CD4-positive, alpha-beta T cell treated with Interleukin-17A for 4 hours (primary cell): ENCODE results near the gene CLCN4.

Experiments used
- DNase-seq: peaks from one replicate; pipeline ENCODE4 v3.0.0-alpha.2; 2020; ENCODE audit warnings: mixed read lengths

Gene CLCN4

GRCh38 chrX:10199212-10199611, 42.4 kb downstream of the CLCN4 start:
- DNase-seq, result no peak

- no peak for DNase-seq
Observed at GRCh38 chrX:10203617-10204016, 46.8 kb downstream of the CLCN4 start.

DNA sequence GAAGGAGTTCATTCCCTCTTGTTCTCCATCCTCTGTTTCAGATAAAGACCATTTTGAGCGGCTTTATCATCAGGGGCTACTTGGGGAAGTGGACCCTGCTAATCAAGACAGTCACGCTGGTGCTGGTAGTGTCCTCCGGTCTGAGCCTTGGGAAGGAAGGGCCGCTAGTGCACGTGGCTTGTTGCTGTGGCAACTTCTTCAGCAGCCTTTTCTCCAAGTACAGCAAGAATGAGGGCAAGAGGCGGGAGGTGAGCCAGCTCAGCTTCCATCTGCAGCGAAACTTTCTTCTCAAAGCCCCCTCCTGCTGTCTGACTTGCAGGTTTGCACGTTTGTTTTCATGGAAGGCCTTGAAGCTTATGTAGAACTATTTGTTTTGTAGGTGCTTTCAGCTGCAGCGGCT, 49.5 kb downstream of the CLCN4 start:
- DNase-seq, result no peak

GRCh38 chrX:10208281-10208856, 51.6 kb downstream of the CLCN4 start:
- DNase-seq, result no peak

GRCh38 chrX:10208953-10209352, 52.2 kb downstream of the CLCN4 start:
- DNase-seq, result no peak

- no peak for DNase-seq
Observed at GRCh38 chrX:10212395-10212794, 55.6 kb downstream of the CLCN4 start.

DNA sequence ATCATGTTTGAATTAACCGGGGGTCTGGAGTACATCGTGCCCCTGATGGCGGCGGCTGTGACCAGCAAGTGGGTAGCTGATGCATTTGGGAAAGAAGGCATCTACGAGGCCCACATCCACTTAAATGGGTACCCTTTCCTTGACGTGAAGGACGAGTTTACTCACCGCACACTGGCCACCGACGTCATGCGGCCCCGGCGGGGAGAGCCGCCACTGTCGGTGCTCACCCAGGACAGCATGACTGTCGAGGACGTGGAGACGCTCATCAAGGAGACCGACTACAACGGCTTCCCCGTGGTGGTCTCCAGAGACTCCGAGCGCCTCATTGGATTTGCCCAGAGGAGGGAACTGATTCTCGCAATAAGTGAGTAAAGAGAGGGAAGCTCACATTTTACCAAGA, 56.9 kb downstream of the CLCN4 start:
- no peak for DNase-seq

GRCh38 chrX:10216208-10216607, 59.4 kb downstream of the CLCN4 start:
- DNase-seq, result no peak

- DNase-seq, result no peak
Observed at GRCh38 chrX:10217198-10217597, 60.4 kb downstream of the CLCN4 start.

- DNase-seq, result no peak
Observed at GRCh38 chrX:10221651-10222050, 64.9 kb downstream of the CLCN4 start.

DNA sequence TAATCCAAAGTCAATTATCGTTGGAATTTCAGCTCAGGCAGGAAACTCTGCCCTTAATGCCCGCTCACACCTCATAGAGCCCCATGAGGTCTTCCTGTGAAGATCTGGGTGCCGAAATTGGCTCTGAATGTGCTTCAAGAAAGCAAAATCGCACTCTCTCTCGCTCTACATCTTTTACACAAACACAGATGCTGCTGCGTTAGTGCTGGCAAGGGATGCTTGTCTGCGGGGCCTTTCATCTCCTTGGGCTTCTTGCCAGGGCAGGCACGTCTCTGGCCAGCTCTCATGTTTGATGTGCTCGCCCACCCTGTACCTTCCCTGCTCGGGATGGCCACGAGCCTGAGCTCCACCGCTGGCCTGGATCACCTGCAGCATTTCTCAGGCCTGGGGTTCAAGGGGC, 66.5 kb downstream of the CLCN4 start:
- no peak for DNase-seq

DNA sequence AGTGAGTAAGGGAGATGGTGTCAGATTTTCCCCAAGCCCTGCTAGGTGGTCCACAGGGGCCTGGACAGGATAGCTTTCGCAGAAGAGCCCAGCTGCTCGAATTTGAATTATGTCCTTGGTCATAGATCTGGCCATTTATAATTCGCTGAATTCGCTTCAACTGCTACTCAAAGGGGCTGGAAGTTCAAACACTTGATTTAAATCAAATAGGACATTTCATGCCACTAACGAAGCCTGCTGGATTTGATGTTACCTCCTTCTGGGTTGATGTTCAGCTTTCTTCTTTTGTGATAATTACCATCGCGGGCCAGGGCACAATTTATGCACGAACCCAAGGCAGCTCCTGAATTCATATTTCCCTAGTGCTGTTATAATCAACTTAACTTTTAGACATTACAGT, 67.0 kb downstream of the CLCN4 start:
- DNase-seq, result no peak

DNA sequence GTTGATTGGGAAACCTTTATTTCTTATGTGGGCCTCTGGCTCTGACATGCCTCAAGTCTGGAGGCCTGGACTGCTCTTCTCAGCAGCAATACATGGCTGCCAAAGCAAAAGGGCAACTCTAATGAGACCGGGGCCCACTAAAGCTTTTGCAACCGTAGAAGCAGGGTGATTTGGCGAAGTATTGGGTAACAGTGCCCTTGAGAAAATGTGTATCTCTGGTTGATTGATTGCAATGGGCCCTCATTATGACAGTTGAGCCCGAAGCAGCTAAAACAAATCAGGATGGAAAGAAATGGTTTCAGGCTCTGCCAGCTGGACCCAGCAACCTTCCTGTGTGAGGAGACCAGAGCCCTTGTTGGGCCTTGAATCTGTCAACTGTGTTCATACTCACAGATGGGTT, 73.4 kb downstream of the CLCN4 start:
- DNase-seq, result no peak

DNA sequence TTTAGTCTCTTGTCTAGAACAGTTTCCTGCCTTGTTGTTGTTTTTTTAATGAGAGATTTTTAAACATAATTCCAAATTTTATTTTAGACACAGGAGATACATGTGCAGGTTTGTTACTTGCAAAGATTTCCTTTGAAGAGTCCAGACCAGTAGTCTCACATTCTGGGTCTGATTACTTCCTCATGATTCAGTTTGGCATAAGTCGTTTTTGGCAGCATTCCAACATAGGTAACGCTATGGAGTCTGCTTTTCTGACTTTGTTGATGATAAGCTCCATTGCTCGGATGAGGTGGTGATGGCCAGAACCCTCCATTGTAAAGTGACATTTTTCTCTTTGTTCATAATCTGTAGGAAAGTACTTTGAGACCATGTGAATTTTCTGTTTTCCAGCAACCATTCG, 74.7 kb downstream of the CLCN4 start:
- no peak for DNase-seq

- DNase-seq, result no peak
Observed at GRCh38 chrX:10233173-10233572, 76.4 kb downstream of the CLCN4 start.

DNA sequence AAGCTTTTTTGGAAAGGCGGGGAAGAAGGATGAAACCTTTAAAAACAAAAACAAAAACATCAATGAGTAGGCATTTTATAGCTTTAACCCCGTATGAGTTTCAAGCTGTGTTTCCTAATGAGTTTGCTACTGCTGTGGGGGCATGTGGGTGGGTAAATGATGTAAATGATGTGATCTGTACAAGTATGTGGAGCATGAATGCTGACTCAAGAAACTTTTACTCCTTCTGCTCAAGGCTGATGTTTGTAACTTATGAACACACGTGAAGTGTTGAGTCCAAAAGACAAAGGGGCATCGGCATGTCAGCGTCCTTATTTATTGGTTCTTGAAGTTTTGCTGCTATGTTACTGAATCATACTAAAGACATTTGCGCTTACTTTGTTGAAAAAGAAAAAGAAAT, 76.9 kb downstream of the CLCN4 start:
- DNase-seq, result no peak

DNA sequence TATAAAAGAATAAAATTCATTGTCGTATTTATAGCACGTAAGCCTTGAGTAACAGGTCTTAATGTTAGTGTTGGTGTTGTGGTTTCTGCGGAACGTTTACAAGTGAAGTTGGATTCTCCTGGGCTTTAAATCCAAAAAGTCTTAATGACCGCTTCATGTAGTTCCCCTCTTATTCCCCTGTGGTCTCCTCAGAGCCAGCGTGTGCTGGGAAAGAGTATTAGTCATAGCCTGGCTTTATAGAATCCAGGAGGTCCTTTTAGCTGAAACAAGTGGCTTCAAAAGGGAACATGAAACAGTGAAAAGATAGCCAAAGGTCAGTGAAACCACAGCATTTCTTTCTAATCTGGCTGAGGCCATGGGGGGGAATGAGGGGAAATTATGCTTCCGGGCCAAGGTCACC, 79.1 kb downstream of the CLCN4 start:
- DNase-seq, result no peak

GRCh38 chrX:10237241-10237640, 80.5 kb downstream of the CLCN4 start:
- no peak for DNase-seq

DNA sequence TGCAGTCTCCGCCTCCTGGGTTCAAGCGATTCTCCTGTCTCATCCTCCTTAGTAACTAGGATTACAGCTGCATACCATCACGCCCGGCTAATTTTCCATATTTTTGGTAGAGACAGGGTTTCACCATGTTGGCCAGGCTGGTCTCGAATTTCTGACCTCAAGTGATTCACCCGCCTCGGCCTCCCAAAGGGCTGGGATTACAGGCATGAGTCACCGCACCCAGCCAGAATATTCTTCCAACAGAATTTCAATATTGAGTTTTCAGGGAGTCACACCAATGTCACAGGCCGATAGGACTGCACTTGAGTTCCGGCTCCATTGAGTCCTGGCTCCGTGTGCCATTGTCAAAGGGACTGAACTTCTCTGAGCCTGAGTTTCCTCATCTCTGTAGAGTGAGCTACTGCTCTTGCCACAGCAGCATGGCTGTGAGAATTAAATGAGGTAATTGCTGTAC, 82.9 kb downstream of the CLCN4 start:
- no peak for DNase-seq

DNA sequence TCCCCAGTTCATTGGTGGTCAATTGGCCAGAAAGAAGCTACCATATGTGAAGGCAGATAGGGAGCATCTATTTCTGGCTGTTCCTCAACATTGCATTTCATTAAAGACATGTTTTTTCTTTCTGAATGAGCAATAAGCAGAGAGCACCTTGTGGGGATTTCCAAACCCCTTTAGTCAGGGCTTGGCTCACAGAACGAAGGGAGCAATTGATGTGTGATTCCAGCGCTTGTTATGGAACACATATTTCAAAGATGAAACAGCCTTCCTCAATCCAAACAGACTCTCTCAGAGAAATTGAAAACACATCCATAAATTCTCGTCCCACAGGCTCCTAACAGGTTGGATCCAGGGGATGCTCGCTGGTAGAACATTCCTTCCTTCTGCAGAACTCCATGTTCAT, 84.1 kb downstream of the CLCN4 start:
- no peak for DNase-seq

- DNase-seq, result no peak
Observed at GRCh38 chrX:10242026-10242425, 85.3 kb downstream of the CLCN4 start.

GRCh38 chrX:10243106-10243505, 86.3 kb downstream of the CLCN4 start:
- no peak for DNase-seq

- DNase-seq, result no peak
Observed at GRCh38 chrX:10244915-10245622, 88.3 kb downstream of the CLCN4 start.

- no peak for DNase-seq
Observed at GRCh38 chrX:10245886-10246285, 89.1 kb downstream of the CLCN4 start.

DNA sequence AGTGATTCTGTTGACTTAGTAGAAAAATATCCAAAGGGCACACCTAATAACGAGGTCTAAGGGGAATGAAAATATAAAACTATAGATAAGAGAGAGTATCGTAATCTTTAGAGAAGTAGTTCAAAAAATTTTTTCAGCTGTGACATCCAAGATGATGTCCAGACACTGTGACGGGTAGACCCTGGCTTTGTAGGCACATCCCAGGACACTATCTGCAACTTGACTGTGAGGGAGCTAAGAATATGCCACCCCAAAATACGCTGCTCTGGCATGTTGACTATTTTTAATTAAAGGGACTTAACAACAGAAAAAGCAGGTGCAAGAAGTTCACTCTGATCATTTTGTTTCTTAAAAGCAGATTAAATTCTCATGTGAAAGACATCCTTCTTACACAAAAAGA, 89.5 kb downstream of the CLCN4 start:
- no peak for DNase-seq
